GM23248 (cell line): Measurements from ENCODE around the gene CADM1. TPM values are rescaled to one million over a fixed set of nuclear protein-coding genes. Genes with fewer than 3 reads are reported as not detected.

Experiments
- DNase-seq: peaks from one replicate; pipeline ENCODE4 v3.0.0-alpha.2; 2015
- H2AFZ ChIP-seq: fragments of 200-600 bp; sonication (generic); 2 replicates; pipeline ENCODE4 v1.6.1; 2016; ENCODE audit warnings: antibody characterized with exemption
- H3F3A ChIP-seq: fragments of 200-600 bp; sonication (generic); 2 replicates; pipeline ENCODE4 v1.6.1; 2016; ENCODE audit warnings: mild to moderate bottlenecking, antibody characterized with exemption, mixed run types; ENCODE audit not compliant: insufficient read depth
- H3K27ac ChIP-seq: fragments of 200-600 bp; sonication (generic); 2 replicates; pipeline ENCODE4 v1.5.1; 2016; ENCODE audit warnings: mild to moderate bottlenecking
- H3K27me3 ChIP-seq: fragments of 200-600 bp; sonication (generic); replicated peaks from 2 replicates; pipeline ENCODE4 v1.6.1; 2016; ENCODE audit warnings: mild to moderate bottlenecking; ENCODE audit not compliant: insufficient read depth
- H3K36me3 ChIP-seq: fragments of 200-600 bp; sonication (generic); 2 replicates; pipeline ENCODE4 v1.6.1; 2016; ENCODE audit warnings: low read depth, mild to moderate bottlenecking
- H3K4me1 ChIP-seq: fragments of 200-600 bp; sonication (generic); 2 replicates; pipeline ENCODE4 v1.6.1; 2016; ENCODE audit warnings: mild to moderate bottlenecking; ENCODE audit not compliant: insufficient read depth
- H3K4me2 ChIP-seq: fragments of 200-600 bp; sonication (generic); one replicate; pipeline ENCODE4 v1.6.1; 2016; ENCODE audit warnings: mild to moderate bottlenecking; ENCODE audit not compliant: unreplicated experiment
- H3K4me3 ChIP-seq: fragments of 200-600 bp; sonication (generic); 2 replicates; pipeline ENCODE4 v1.5.1; 2016; ENCODE audit warnings: mild to moderate bottlenecking
- H3K79me2 ChIP-seq: fragments of 200-600 bp; sonication (generic); 2 replicates; pipeline ENCODE4 v1.6.1; 2016; ENCODE audit warnings: mild to moderate bottlenecking; ENCODE audit not compliant: insufficient read depth
- H3K9ac ChIP-seq: fragments of 200-600 bp; sonication (generic); 2 replicates; pipeline ENCODE4 v1.6.1; 2016; ENCODE audit warnings: mild to moderate bottlenecking
- H3K9me2 ChIP-seq: fragments of 200-600 bp; sonication (generic); 2 replicates; pipeline ENCODE4 v1.6.1; 2016; ENCODE audit warnings: mixed run types, mild to moderate bottlenecking, moderate library complexity; ENCODE audit not compliant: insufficient read depth
- H3K9me3 ChIP-seq: fragments of 200-600 bp; sonication (generic); one replicate; pipeline ENCODE4 v1.6.1; 2017; ENCODE audit warnings: low read depth
- H4K20me1 ChIP-seq: fragments of 200-600 bp; sonication (generic); 2 replicates; pipeline ENCODE4 v1.6.0; 2016; ENCODE audit not compliant: insufficient read depth
- EZH2 ChIP-seq: fragments of 200-600 bp; sonication (generic); IDR thresholded peaks from 2 replicates; pipeline ENCODE4 v1.6.1; 2018; ENCODE audit warnings: antibody characterized with exemption, mild to moderate bottlenecking; ENCODE audit not compliant: insufficient read depth, poor library complexity, severe bottlenecking
- EZH2phosphoT487 ChIP-seq: fragments of 200-600 bp; sonication (generic); IDR thresholded peaks from 2 replicates; pipeline ENCODE4 v1.6.1; 2018; ENCODE audit warnings: antibody characterized with exemption, moderate library complexity, mild to moderate bottlenecking, low read depth; ENCODE audit not compliant: insufficient read depth
- WGBS, 2 experiments: methylation state at CpG; one replicate each; pipeline ENCODE4 v1.1.6; 2015 to 2017; ENCODE audit warnings: low lambda C conversion rate in 2 of 2, low coverage in 1 of 2; ENCODE audit errors: missing lambda C conversion rate in 2 of 2; 5-methylcytosine and 5-hydroxymethylcytosine counted together
- in situ Hi-C: fragments of 300-500 bp; cut with MboI; formaldehyde crosslinking; loops from 2 replicates; pipeline ENCODE4 v1.15.0; 2020
- polyA plus RNA-seq: library from polyadenylated mRNA; unstranded; fragments of >200 nt; fragmentation: Nextera tagmentation; extraction: Ambion mirVana; gene quantifications from 2 replicates; pipeline ENCODE4 v1.2.1, GENCODE V29; 2016
- total RNA-seq: library from RNA; depleted of rRNA; stranded (reverse); fragments of >200 nt; shearing (Covaris generic); gene quantifications from 2 replicates; pipeline ENCODE4 v1.2.3, GENCODE V29; 2014

The CADM1 gene
- total and polyA plus RNA-seq, 2 experiments from 2014 or later: 0.83 to 1.4 TPM

- WGBS, 2 experiments: 52 to 54% methylated on average over 5 of the region's 5 CpGs
Measured at GRCh38 chr11:115302946-115303703, 201.1 kb downstream of the CADM1 start.

GRCh38 chr11:115300660-115301428, 203.4 kb downstream of the CADM1 start:
- WGBS, 2 experiments: 38 to 41% methylated on average over 5 of the region's 5 CpGs
- Histone ChIP-seq H3K9me2 (no peaks in the 10 kb centered on the region), H4K20me1 (no peaks in the 10 kb centered on the region), H3K27ac (no peak overlapping the region), H3K9me3 (no peaks in the 10 kb centered on the region), H2AFZ (no peak overlapping the region), H3F3A (no peaks in the 10 kb centered on the region), H3K79me2 (no peaks in the 10 kb centered on the region), H3K27me3 (no peaks in the 10 kb centered on the region), H3K36me3 (no peaks in the 10 kb centered on the region), H3K4me2 (no peak overlapping the region), H3K4me3 (no peak overlapping the region), H3K4me1 (no peaks in the 10 kb centered on the region), H3K9ac (no peak overlapping the region)
- DNase-seq: no peak
- TF ChIP-seq EZH2phosphoT487 (no peak), EZH2 (no peak)
- in situ Hi-C loops: no loop called here

More at GRCh38 chr11:115302946-115303703, 201.1 kb downstream of the CADM1 start:
- Histone ChIP-seq H3F3A (no peaks in the 10 kb centered on the region), H3K9ac (no peak overlapping the region), H3K27ac (no peak overlapping the region), H3K4me2 (no peak overlapping the region), H3K27me3 (no peaks in the 10 kb centered on the region), H3K36me3 (no peaks in the 10 kb centered on the region), H3K4me3 (no peak overlapping the region), H4K20me1 (no peaks in the 10 kb centered on the region), H3K4me1 (no peaks in the 10 kb centered on the region), H3K9me3 (no peaks in the 10 kb centered on the region), H3K79me2 (no peaks in the 10 kb centered on the region), H3K9me2 (no peaks in the 10 kb centered on the region), H2AFZ (no peak overlapping the region)
- TF ChIP-seq EZH2phosphoT487 (no peak), EZH2 (no peak)
- no peak for DNase-seq
- in situ Hi-C loops: no loop called here

- H3K27me3 ChIP-seq: no peaks in the 10 kb centered on the region
- DNase-seq: no peak
- no peak overlapping the region for H3K9ac ChIP-seq
- no peak overlapping the region for H2AFZ ChIP-seq
- H3K4me1 ChIP-seq: no peaks in the 10 kb centered on the region
- H3F3A ChIP-seq: no peaks in the 10 kb centered on the region
- H3K4me3 ChIP-seq: no peak overlapping the region
- TF ChIP-seq EZH2phosphoT487: no peak
- TF ChIP-seq EZH2: no peak
- H3K27ac ChIP-seq: no peak overlapping the region
- H3K9me3 ChIP-seq: no peaks in the 10 kb centered on the region
- H3K36me3 ChIP-seq: no peaks in the 10 kb centered on the region
- H4K20me1 ChIP-seq: no peaks in the 10 kb centered on the region
- in situ Hi-C loops: no loop called here
- H3K9me2 ChIP-seq: no peaks in the 10 kb centered on the region
- 27 to 34% methylated on average over 8 of the region's 8 CpGs for WGBS, 2 experiments
- no peaks in the 10 kb centered on the region for H3K79me2 ChIP-seq
- no peak overlapping the region for H3K4me2 ChIP-seq
Measured at GRCh38 chr11:115298300-115299012, 205.8 kb downstream of the CADM1 start.

GRCh38 chr11:115297330-115297729, 206.9 kb downstream of the CADM1 start:
- Histone ChIP-seq H3K27me3 (no peaks in the 10 kb centered on the region), H3K79me2 (no peaks in the 10 kb centered on the region), H4K20me1 (no peaks in the 10 kb centered on the region), H2AFZ (no peak overlapping the region), H3K4me2 (no peak overlapping the region), H3K9me2 (no peaks in the 10 kb centered on the region), H3K9ac (no peak overlapping the region), H3K27ac (no peak overlapping the region), H3K36me3 (no peaks in the 10 kb centered on the region), H3F3A (no peaks in the 10 kb centered on the region), H3K4me1 (no peaks in the 10 kb centered on the region), H3K4me3 (no peak overlapping the region), H3K9me3 (no peaks in the 10 kb centered on the region)
- TF ChIP-seq EZH2: no peak
- TF ChIP-seq EZH2phosphoT487: no peak
- no peak for DNase-seq
- in situ Hi-C loops: no loop called here
- 53 to 59% methylated on average over 4 of the region's 4 CpGs for WGBS, 2 experiments
